CD14-positive monocyte (primary cell): ENCODE results near the gene TMEM117. TPM values are rescaled to one million over a fixed set of nuclear protein-coding genes. Genes with fewer than 3 reads are reported as not detected.

ENCODE experiments used
- DNase-seq, 3 donors: peaks; one replicate each; pipeline ENCODE4 v3.0.0-alpha.2; 2011 to 2022
- H2AFZ ChIP-seq: 2 replicates; pipeline ENCODE4 v1.6.0; 2012; ENCODE audit warnings: mild to moderate bottlenecking, low read depth, low read length, inconsistent platforms; ENCODE audit not compliant: insufficient read depth, poor library complexity, severe bottlenecking
- H3K27ac ChIP-seq, 2 donors: 1 replicate in 1 of 2; 2 replicates in 1 of 2; pipeline ENCODE4 v1.5.1; 2012 to 2013; ENCODE audit warnings: low read length in 2 of 2, control low read depth in 1 of 2, inconsistent platforms in 1 of 2, low read depth in 1 of 2, mild to moderate bottlenecking in 1 of 2
- H3K27me3 ChIP-seq, 2 donors: one replicate each; pipeline versions ENCODE4 v1.6.0 to v1.6.1; 2011 to 2013; ENCODE audit warnings: low read length in 2 of 2; ENCODE audit not compliant: control insufficient read depth in 2 of 2, insufficient read depth in 2 of 2
- H3K36me3 ChIP-seq, 2 donors: replicated peaks in 1 of 2; 1 replicate in 1 of 2; 2 replicates in 1 of 2; pipeline versions ENCODE4 v1.5.1 to v1.6.1; 2012 to 2013; ENCODE audit warnings: low read length in 2 of 2, control low read depth in 1 of 2, inconsistent platforms in 1 of 2, mild to moderate bottlenecking in 1 of 2; ENCODE audit not compliant: insufficient read depth in 2 of 2, control insufficient read depth in 1 of 2
- H3K4me1 ChIP-seq, 2 donors: 1 replicate in 1 of 2; 2 replicates in 1 of 2; pipeline versions ENCODE4 v1.5.1 to v1.6.1; 2012 to 2013; ENCODE audit warnings: low read length in 2 of 2, control low read depth in 1 of 2, inconsistent platforms in 1 of 2, mild to moderate bottlenecking in 1 of 2, moderate library complexity in 1 of 2; ENCODE audit not compliant: insufficient read depth in 2 of 2, control insufficient read depth in 1 of 2
- H3K4me2 ChIP-seq: replicated peaks from 2 replicates; pipeline ENCODE3; 2012; ENCODE audit warnings: low read length, moderate library complexity, mild to moderate bottlenecking; ENCODE audit not compliant: poor library complexity, severe bottlenecking; ENCODE audit errors: extremely low read depth
- H3K4me3 ChIP-seq, 3 experiments: fragments of 200-600 bp in 1 of 3; sonication (generic) in 1 of 3; replicated peaks in 1 of 3; 1 replicate in 2 of 3; 2 replicates in 1 of 3; pipeline ENCODE4 v1.5.1; 2011 to 2013; ENCODE audit warnings: low read length in 3 of 3, mild to moderate bottlenecking in 3 of 3, control low read depth in 2 of 3, low read depth in 2 of 3, inconsistent platforms in 1 of 3, moderate library complexity in 1 of 3
- H3K79me2 ChIP-seq: 2 replicates; pipeline ENCODE4 v1.6.0; 2012; ENCODE audit warnings: mild to moderate bottlenecking, control low read depth, inconsistent platforms, low read length, moderate library complexity; ENCODE audit not compliant: insufficient read depth
- H3K9ac ChIP-seq: 2 replicates; pipeline ENCODE4 v1.6.0; 2017; ENCODE audit warnings: low read length, mild to moderate bottlenecking; ENCODE audit not compliant: insufficient read depth, poor library complexity, severe bottlenecking
- H3K9me3 ChIP-seq, 2 donors: replicated peaks in 1 of 2; 1 replicate in 1 of 2; 2 replicates in 1 of 2; pipeline versions ENCODE4 v1.5.1 to v1.6.1; 2012 to 2013; ENCODE audit warnings: low read length in 2 of 2, control low read depth in 1 of 2; ENCODE audit not compliant: control insufficient read depth in 1 of 2, insufficient read depth in 1 of 2
- H4K20me1 ChIP-seq: 2 replicates; pipeline ENCODE4 v1.6.0; 2012; ENCODE audit warnings: mild to moderate bottlenecking, low read length, control low read depth, moderate library complexity; ENCODE audit not compliant: insufficient read depth
- H3K27ac Mint-ChIP-seq, 7 donors: one replicate each; pipeline ENCODE4 v1.8.0; 2020; ENCODE audit warnings: mild to moderate bottlenecking in 7 of 7, mixed read lengths in 7 of 7, moderate library complexity in 6 of 7, inconsistent platforms in 2 of 7
- H3K27me3 Mint-ChIP-seq, 3 donors: one replicate each; pipeline ENCODE4 v1.8.0; 2021 to 2022; ENCODE audit warnings: low read depth in 3 of 3, mild to moderate bottlenecking in 3 of 3, mixed read lengths in 3 of 3, moderate library complexity in 3 of 3, inconsistent platforms in 1 of 3
- H3K36me3 Mint-ChIP-seq, 2 donors: one replicate each; pipeline ENCODE4 v1.8.0; 2020; ENCODE audit warnings: mixed read lengths in 2 of 2, inconsistent platforms in 1 of 2, mild to moderate bottlenecking in 1 of 2
- H3K4me1 Mint-ChIP-seq: one replicate; pipeline ENCODE4 v1.8.0; 2020; ENCODE audit warnings: mild to moderate bottlenecking, mixed read lengths
- H3K4me3 Mint-ChIP-seq, 2 donors: one replicate each; pipeline ENCODE4 v1.8.0; 2020; ENCODE audit warnings: mild to moderate bottlenecking in 2 of 2, mixed read lengths in 2 of 2, moderate library complexity in 1 of 2
- H3K9me3 Mint-ChIP-seq, 7 donors: one replicate each; pipeline ENCODE4 v1.8.0; 2020 to 2022; ENCODE audit warnings: mixed read lengths in 7 of 7, mild to moderate bottlenecking in 6 of 7, moderate library complexity in 6 of 7, inconsistent platforms in 2 of 7
- WGBS: methylation state at CpG from one replicate; pipeline ENCODE4 v1.1.5; 2013; ENCODE audit warnings: missing lambda C conversion rate; ENCODE audit not compliant: insufficient coverage; 5-methylcytosine and 5-hydroxymethylcytosine counted together
- intact Hi-C, 2 donors: fragments of 100-400 bp; cut with micrococcal nuclease; formaldehyde crosslinking; loops; one replicate each; pipeline versions ENCODE4 v1.15.0 to v1.15.1; 2023
- polyA plus RNA-seq, 3 donors: library from polyadenylated mRNA; depleted of rRNA in 1 of 3; unstranded in 2 of 3; stranded (reverse) in 1 of 3; fragments of 300-500 nt in 2 of 3; fragments of >200 nt in 1 of 3; fragmentation: Illumina TruSeq in 2 of 3; gene quantifications; 1 replicate in 2 of 3; 2 replicates in 1 of 3; pipeline ENCODE4 v1.2.3, GENCODE V29; 2012 to 2021
- TF ChIP-seq, protein P1 (sequence below): fragments of 200-600 bp; IDR thresholded peaks from one replicate; pipeline ENCODE4 v1.8.0; 2022; ENCODE audit warnings: antibody characterized with exemption, mild to moderate bottlenecking

Gene TMEM117
- polyA plus RNA-seq, 3 donors = 0.11 to 0.42 TPM; not detected in 1

DNA sequence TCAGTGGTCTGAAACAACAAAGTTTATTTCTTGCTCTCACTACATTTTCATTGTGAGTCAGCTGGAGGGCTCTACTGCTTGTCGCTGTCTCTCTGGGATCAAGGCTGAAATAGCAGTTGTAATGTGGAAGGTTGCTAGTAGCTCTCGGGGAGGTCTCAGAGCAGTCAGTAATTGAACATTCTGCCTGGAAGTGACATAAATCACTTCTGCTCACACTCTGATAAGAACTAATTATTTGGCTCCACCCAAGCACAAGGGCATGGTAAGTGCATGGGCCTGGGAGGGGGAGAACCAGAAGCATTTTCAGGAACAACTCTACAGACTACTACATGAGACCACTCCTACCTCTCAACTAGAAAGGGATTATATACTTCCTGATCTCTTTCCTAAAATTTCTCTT, 128.2 kb downstream of the TMEM117 start:
- no peaks in the 10 kb centered on the region for H3K4me1 ChIP-seq
- Mint-ChIP-seq H3K4me3 (no peak overlapping the region), H3K27ac (no peak overlapping the region), H3K9me3 (peaks cover 0 to 3% (median 0%) of the 10 kb centered on the region in 7 donors), H3K4me1 (no peaks in the 10 kb centered on the region), H3K27me3 (peaks cover 0 to 7% (median 6%) of the 10 kb centered on the region in 3 donors), H3K36me3 (no peaks in the 10 kb centered on the region)
- no peaks in the 10 kb centered on the region for H3K36me3 ChIP-seq
- H3K9ac ChIP-seq = no peak overlapping the region
- TF ChIP-seq, protein P1, sequence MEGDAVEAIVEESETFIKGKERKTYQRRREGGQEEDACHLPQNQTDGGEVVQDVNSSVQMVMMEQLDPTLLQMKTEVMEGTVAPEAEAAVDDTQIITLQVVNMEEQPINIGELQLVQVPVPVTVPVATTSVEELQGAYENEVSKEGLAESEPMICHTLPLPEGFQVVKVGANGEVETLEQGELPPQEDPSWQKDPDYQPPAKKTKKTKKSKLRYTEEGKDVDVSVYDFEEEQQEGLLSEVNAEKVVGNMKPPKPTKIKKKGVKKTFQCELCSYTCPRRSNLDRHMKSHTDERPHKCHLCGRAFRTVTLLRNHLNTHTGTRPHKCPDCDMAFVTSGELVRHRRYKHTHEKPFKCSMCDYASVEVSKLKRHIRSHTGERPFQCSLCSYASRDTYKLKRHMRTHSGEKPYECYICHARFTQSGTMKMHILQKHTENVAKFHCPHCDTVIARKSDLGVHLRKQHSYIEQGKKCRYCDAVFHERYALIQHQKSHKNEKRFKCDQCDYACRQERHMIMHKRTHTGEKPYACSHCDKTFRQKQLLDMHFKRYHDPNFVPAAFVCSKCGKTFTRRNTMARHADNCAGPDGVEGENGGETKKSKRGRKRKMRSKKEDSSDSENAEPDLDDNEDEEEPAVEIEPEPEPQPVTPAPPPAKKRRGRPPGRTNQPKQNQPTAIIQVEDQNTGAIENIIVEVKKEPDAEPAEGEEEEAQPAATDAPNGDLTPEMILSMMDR = no peak
- intact Hi-C loops = no loop called here
- no peak overlapping the region for H3K4me3 ChIP-seq
- no peaks in the 10 kb centered on the region for H4K20me1 ChIP-seq
- H3K27me3 ChIP-seq = no peaks in the 10 kb centered on the region
- H3K27ac ChIP-seq = no peak overlapping the region
- H2AFZ ChIP-seq = no peak overlapping the region
- H3K9me3 ChIP-seq = no peaks in the 10 kb centered on the region
- no CpG with 5 or more reads among the region's 2 CpGs for WGBS
- DNase-seq = no peak
- no peaks in the 10 kb centered on the region for H3K79me2 ChIP-seq
- no peak overlapping the region for H3K4me2 ChIP-seq

DNA sequence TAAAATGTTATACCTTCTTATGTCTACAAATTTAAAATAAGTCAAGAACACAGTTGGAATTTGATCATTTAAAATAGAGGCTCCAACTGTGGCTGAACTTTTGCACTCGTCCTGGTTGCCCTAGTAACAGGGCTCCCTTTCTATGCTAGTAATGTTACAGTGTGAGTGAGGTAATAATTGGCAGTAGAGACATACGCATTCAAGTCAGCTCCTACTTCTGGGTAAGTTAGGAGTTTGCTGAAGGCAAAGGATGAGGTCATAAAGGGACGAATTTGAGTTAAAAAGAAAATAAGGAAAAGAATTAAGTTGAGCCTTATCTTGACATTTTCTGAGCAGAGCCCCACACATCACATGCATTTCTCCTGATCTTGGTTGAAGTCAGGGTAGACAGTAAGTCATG, 129.1 kb downstream of the TMEM117 start:
- H3K27me3 Mint-ChIP-seq = peaks cover 0 to 7% (median 6%) of the 10 kb centered on the region in 3 donors
- WGBS = 100% methylated on average over 1 of the region's 3 CpGs

More for the DNA sequence above, 129.1 kb downstream of the TMEM117 start:
- Histone ChIP-seq H3K27me3 (no peaks in the 10 kb centered on the region), H3K4me1 (no peaks in the 10 kb centered on the region), H3K4me3 (no peak overlapping the region), H3K9ac (no peak overlapping the region), H3K4me2 (no peak overlapping the region), H4K20me1 (no peaks in the 10 kb centered on the region), H3K27ac (no peak overlapping the region), H2AFZ (no peak overlapping the region), H3K9me3 (no peaks in the 10 kb centered on the region), H3K79me2 (no peaks in the 10 kb centered on the region), H3K36me3 (no peaks in the 10 kb centered on the region)
- Mint-ChIP-seq H3K4me1 (no peaks in the 10 kb centered on the region), H3K4me3 (no peak overlapping the region), H3K36me3 (no peaks in the 10 kb centered on the region), H3K9me3 (peaks cover 0 to 3% (median 0%) of the 10 kb centered on the region in 7 donors), H3K27ac (no peak overlapping the region)
- intact Hi-C loops = no loop called here
- TF ChIP-seq, protein P1 = no peak
- DNase-seq = no peak
